Stimulated activated CD4-positive, alpha-beta T cell treated with anti-CD3 and anti-CD28 coated beads, Interleukin-1b, Interleukin-23, amount 100 ng/mL, for 1 hour (primary cell): ENCODE measurements around the gene VSIG10.
A peak's percentile ranks its signal among the peaks of the same experiment; 100 is the strongest.
"Not testable (repeated sequence)": the region's sequence is repeated elsewhere in the genome, so short reads cannot be mapped to it uniquely, and the experiment has no call there.

ENCODE experiments used
- DNase-seq, 2 donors: peaks; one replicate each; pipeline ENCODE4 v3.0.0-alpha.2; 2020; ENCODE audit warnings: low read depth in 2 of 2

Gene VSIG10, protein sequence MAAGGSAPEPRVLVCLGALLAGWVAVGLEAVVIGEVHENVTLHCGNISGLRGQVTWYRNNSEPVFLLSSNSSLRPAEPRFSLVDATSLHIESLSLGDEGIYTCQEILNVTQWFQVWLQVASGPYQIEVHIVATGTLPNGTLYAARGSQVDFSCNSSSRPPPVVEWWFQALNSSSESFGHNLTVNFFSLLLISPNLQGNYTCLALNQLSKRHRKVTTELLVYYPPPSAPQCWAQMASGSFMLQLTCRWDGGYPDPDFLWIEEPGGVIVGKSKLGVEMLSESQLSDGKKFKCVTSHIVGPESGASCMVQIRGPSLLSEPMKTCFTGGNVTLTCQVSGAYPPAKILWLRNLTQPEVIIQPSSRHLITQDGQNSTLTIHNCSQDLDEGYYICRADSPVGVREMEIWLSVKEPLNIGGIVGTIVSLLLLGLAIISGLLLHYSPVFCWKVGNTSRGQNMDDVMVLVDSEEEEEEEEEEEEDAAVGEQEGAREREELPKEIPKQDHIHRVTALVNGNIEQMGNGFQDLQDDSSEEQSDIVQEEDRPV

GRCh38 chr12:118103601-118104382 is at the start of gene VSIG10:
Gene VSIG10 (minus strand): TSS chr12:118104011. CDS start chr12:118103671, 340 bp downstream.
- DNase-seq, result no peak

GRCh38 chr12:118151755-118152154 is 47.9 kb upstream of the VSIG10 start:
- no peak for DNase-seq

DNA sequence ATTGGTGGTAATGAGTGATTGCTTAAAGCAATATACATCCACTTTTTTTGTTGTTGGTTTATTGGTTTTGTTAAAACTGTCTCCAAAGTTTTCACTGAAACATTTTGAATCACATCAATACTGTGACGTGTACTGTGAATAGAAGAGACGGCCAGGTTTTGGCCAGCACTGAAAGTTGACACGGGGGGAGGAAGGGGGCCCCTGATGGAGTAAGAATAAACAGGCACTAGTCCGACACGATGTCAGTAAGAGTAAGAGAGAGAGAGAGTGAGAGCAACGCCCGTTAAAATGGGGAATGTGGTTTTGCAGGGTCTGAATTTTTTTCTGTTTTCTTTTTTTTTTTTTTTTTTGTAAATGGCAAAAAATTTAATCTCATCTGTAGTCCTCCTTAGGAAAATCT is 46.8 kb upstream of the VSIG10 start:
- no peak for DNase-seq

GRCh38 chr12:118148287-118148686 is 44.5 kb upstream of the VSIG10 start:
- no peak for DNase-seq

DNA sequence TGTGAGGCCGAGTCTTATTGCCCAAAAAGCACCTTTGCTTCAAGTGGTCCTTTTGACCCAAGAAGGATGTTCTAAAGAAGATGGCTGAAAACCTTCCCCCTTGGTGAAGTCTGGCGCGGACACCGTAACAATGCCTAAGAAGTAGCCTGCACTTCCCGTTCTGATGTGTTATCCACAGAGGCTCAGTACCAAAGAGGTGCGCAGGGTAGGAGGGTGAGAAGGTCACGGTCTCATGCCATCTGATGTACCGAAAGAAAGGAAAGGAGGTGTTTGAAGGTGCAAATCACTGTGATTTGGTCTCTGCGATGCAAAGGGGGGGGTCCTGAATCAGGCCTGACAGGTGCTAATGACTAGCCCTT is 42.0 kb upstream of the VSIG10 start:
- DNase-seq, result no peak

GRCh38 chr12:118145113-118145797 is 41.4 kb upstream of the VSIG10 start:
- DNase-seq, result no peak

GRCh38 chr12:118144499-118144898 is 40.7 kb upstream of the VSIG10 start:
- DNase-seq, result no peak

- DNase-seq, result no peak
Observed at GRCh38 chr12:118140825-118141224, 37.0 kb upstream of the VSIG10 start.

GRCh38 chr12:118137148-118137678 is 33.4 kb upstream of the VSIG10 start:
- no peak for DNase-seq

- DNase-seq, result peak in 1 of 2 donors; percentile 3
Observed at GRCh38 chr12:118136559-118137003, 32.8 kb upstream of the VSIG10 start.

- peak; percentile 65 to 91 for DNase-seq
Observed at GRCh38 chr12:118135788-118136558, 32.2 kb upstream of the VSIG10 start, which contains the start of gene PEBP1. Gene PEBP1 (plus strand): TSS chr12:118136124. CDS start chr12:118136210, 86 bp downstream.

DNA sequence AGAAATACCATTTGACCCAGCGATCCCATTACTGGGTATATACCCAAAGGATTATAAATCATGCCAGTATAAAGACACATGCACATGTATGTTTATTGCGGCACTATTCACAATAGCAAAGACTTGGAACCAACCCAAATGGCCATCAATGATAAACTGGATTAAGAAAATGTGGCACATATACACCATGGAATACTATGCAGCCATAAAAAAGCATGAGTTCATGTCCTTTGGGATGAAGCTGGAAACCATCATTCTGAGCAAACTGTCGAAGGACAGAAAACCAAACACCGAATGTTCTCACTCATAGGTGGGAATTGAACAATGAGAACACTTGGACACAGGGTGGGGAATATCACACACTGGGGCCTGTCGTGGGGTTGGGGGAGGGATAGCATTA is 25.6 kb upstream of the VSIG10 start:
- not testable (repeated sequence) for DNase-seq

GRCh38 chr12:118127867-118128266 is 24.1 kb upstream of the VSIG10 start:
- DNase-seq, result no peak

GRCh38 chr12:118126119-118126757 is 22.4 kb upstream of the VSIG10 start:
- DNase-seq, result no peak

DNA sequence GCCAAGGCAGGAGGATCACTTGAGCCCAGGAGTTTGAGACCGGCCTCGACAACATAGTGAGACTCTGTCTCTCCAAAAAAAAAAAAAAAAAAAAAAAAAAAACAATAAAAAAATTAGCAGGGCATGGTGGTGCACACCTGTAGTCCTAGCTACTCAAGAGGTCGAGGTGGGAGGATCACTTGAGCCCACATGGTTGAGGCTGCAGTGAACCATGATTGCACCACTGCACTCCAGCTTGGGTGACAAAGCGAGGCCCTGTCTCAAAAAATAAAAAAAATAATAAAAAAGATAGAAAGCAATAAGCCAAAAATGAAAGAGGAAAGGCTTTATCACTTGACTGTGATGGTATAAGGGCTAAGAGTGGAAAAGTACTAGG is 21.9 kb upstream of the VSIG10 start:
- DNase-seq, result no peak

- no peak for DNase-seq
Observed at GRCh38 chr12:118124333-118124874, 20.6 kb upstream of the VSIG10 start.

- no peak for DNase-seq
Observed at GRCh38 chr12:118122264-118122663, 18.5 kb upstream of the VSIG10 start.

DNA sequence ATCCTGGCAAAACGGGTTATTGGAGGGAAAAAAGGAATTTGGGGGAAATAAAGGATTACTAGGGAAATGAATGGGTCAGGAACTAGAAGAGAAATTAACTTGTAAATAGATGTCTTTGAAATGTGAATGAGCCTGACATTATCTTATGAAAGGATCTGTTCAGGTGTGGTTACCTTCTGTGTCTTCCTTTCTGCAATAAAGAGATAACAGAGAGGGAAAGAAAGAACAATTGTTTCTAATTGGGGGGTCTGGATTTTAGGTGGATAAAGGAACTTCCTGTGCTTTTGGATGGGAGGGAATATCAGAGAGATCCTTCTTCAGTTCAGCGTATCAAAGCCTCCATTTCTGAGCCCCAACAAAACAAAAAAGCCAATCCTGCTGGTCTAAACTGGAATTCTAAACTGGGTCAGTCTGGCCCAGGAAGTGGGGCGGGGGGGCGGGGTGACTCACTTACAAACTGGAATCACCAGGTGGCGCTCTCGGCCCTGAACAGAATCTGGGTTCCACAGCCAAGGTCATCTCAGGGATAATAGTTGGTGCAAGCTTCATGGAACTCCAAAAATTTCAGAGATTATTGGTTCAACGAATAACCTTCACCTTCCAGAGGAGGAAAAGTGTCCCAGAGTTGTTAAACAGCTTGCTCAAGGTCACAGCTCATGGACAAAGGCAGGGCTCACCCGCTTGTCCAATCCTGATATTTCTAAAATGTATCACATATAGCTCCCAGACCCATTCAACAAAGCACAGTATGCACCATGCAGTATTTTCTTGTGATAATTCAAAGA is 17.0 kb upstream of the VSIG10 start:
- DNase-seq, result peak; percentile 16 to 47

DNA sequence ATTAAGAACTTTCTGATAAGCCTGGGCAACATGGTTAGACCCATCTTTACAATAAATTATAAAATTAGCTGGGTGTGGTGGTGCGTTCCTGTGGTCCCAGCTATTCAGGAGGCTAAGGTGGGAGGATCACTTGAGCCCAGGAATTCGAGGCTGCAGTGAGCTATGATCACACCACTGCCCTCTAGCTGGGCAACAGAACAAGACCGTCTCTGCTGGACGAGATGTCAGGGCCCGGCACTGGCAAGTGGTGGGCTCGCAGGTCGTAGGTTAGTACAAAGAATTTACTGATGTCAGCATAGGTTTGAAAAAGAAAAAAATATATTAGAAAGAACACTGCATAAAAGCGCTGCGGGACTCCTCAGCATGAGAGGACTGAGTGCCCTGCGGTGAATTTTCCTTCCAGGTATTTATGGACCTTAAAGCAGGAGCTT is 15.7 kb upstream of the VSIG10 start:
- DNase-seq, result no peak
